HFFc6 (cell line): Measurements from ENCODE around the gene NKX6-1. TPM values are rescaled to one million over a fixed set of nuclear protein-coding genes. Genes with fewer than 3 reads are reported as not detected.

Source experiments
- DNase-seq: peaks from one replicate; pipeline ENCODE4 v3.0.0-alpha.2; 2018
- H3K27ac Mint-ChIP-seq: 2 replicates; pipeline ENCODE4 v1.8.0; 2020; ENCODE audit warnings: mild to moderate bottlenecking, mixed read lengths
- H3K27me3 Mint-ChIP-seq: 2 replicates; pipeline ENCODE4 v1.8.0; 2021; ENCODE audit warnings: mild to moderate bottlenecking, moderate library complexity, mixed read lengths; ENCODE audit not compliant: insufficient read depth
- H3K36me3 Mint-ChIP-seq: 2 replicates; pipeline ENCODE4 v1.8.0; 2021; ENCODE audit warnings: low read depth, mixed read lengths
- H3K4me1 Mint-ChIP-seq: 2 replicates; pipeline ENCODE4 v1.8.0; 2020; ENCODE audit warnings: low read depth, mixed read lengths
- H3K4me3 Mint-ChIP-seq: 2 replicates; pipeline ENCODE4 v1.8.0; 2020; ENCODE audit warnings: mild to moderate bottlenecking, moderate library complexity, mixed read lengths
- H3K9me3 Mint-ChIP-seq: 2 replicates; pipeline ENCODE4 v1.8.0; 2020; ENCODE audit warnings: mild to moderate bottlenecking, mixed read lengths
- CTCF ChIP-seq: fragments of 200-600 bp; sonication (generic); IDR thresholded peaks from 2 replicates; pipeline ENCODE4 v1.5.0; 2021; ENCODE audit warnings: antibody characterized with exemption, mild to moderate bottlenecking
- total RNA-seq, 6 experiments: library from RNA; stranded (reverse); fragmentation: NEBNext Ultra II Directional; extraction: Animal tissue kit (Norgen Biotek cat#: 25700); gene quantifications; 2 replicates in 1 of 6; 3 replicates in 5 of 6; pipeline ENCODE4 v1.2.3, GENCODE V29; 2021

Gene NKX6-1
- total RNA-seq, 6 experiments from 2014 or later, result not detected

GRCh38 chr4:84477738-84478137 is 21.4 kb downstream of the NKX6-1 start:
- Mint-ChIP-seq H3K27ac (no peak overlapping the region), H3K9me3 (peaks cover 4% of the 10 kb centered on the region; the same call in 1 of the 2 replicates), H3K4me1 (no peaks in the 10 kb centered on the region), H3K27me3 (peaks cover 36% of the 10 kb centered on the region), H3K4me3 (no peak overlapping the region), H3K36me3 (no peaks in the 10 kb centered on the region)
- no peak for DNase-seq
- TF ChIP-seq CTCF, result no peak

DNA sequence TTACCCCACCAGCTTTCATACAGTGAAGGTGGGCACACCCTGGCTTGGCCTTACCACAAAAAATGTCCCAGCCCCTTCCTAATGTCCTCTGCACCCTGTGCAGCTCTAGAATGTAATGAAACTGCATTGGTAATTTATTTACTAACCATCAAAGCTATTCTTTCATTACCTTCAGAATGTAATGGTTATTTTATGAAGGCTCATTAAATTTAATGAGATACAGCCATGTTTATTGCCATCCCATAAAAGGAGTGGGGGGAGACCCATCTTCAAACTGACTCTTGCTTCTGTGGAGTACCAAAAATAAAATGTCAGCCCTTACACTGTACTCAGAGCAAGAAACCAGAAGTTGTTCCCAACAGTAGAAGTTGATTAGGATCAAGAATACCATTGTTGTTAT is 25.0 kb downstream of the NKX6-1 start:
- H3K9me3 Mint-ChIP-seq, result no peaks in the 10 kb centered on the region
- no peaks in the 10 kb centered on the region for H3K4me1 Mint-ChIP-seq
- peaks cover 11% of the 10 kb centered on the region; the same call in 1 of the 2 replicates for H3K27me3 Mint-ChIP-seq
- H3K27ac Mint-ChIP-seq, result no peak overlapping the region
- TF ChIP-seq CTCF, result no peak
- H3K4me3 Mint-ChIP-seq, result no peak overlapping the region
- H3K36me3 Mint-ChIP-seq, result no peaks in the 10 kb centered on the region
- no peak for DNase-seq

DNA sequence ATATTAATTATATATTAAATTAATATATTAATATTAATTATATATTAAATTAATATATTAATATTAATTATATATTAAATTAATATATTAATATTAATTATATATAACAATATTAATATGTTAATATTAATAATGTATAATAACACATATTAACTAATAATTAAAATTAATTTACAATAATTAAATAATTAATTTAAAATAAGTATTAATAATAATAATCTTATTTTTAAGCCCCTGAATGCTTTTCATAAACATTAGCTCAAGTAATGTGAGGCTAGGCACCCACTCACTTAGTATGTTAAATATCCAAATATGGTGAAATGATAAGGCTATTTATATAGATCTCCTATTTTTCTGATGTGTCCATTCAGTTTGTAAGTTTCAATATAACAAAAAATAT is 26.9 kb downstream of the NKX6-1 start:
- TF ChIP-seq CTCF, result no peak
- no peak overlapping the region for H3K4me3 Mint-ChIP-seq
- no peaks in the 10 kb centered on the region for H3K9me3 Mint-ChIP-seq
- no peak overlapping the region for H3K27ac Mint-ChIP-seq
- DNase-seq, result no peak
- no peaks in the 10 kb centered on the region for H3K36me3 Mint-ChIP-seq
- H3K27me3 Mint-ChIP-seq, result peaks cover 4% of the 10 kb centered on the region; the same call in 1 of the 2 replicates
- H3K4me1 Mint-ChIP-seq, result no peaks in the 10 kb centered on the region

- Mint-ChIP-seq H3K4me1 (no peaks in the 10 kb centered on the region), H3K36me3 (no peaks in the 10 kb centered on the region), H3K27ac (no peak overlapping the region), H3K4me3 (no peak overlapping the region), H3K27me3 (peaks cover 4% of the 10 kb centered on the region; the same call in 1 of the 2 replicates), H3K9me3 (no peaks in the 10 kb centered on the region)
- 0 out of 2 replicates have a peak, but pooled peaks have one; percentile 29 for TF ChIP-seq CTCF
- DNase-seq, result no peak
Measured at GRCh38 chr4:84470204-84470785, 28.8 kb downstream of the NKX6-1 start.

- DNase-seq, result no peak
- TF ChIP-seq CTCF, result no peak
- H3K9me3 Mint-ChIP-seq, result no peaks in the 10 kb centered on the region
- H3K4me3 Mint-ChIP-seq, result no peak overlapping the region
- peaks cover 4% of the 10 kb centered on the region; the same call in 1 of the 2 replicates for H3K27me3 Mint-ChIP-seq
- H3K27ac Mint-ChIP-seq, result no peak overlapping the region
- no peaks in the 10 kb centered on the region for H3K4me1 Mint-ChIP-seq
- H3K36me3 Mint-ChIP-seq, result no peaks in the 10 kb centered on the region
Measured at GRCh38 chr4:84467601-84468000, 31.5 kb downstream of the NKX6-1 start.
